ENCODE data around the gene PERP.

GRCh38 chr6:138101946-138102731, 5.1 kb downstream of the PERP start:
- no peak for TF ChIP-seq SREBF2 (IDR thresholded peaks at IDR 0.05)
- TF ChIP-seq ELK1 (IDR thresholded peaks at IDR 0.05; ENCODE audit: low read depth, low read length), result no peak
- TF ChIP-seq CTCF (IDR thresholded peaks at IDR 0.05), result no peak
- no peak for TF ChIP-seq POLR2A (IDR thresholded peaks at IDR 0.05; ENCODE audit: low read length)
- TF ChIP-seq TP53 (CRISPR knock-in tag; IDR thresholded peaks at IDR 0.05), result no peak
- no peak for TF ChIP-seq PHF8 (IDR thresholded peaks at IDR 0.05; ENCODE audit: borderline replicate concordance, low read depth)
- no peak for TF ChIP-seq USF2 (IDR thresholded peaks at IDR 0.05)
- TF ChIP-seq MAX (IDR thresholded peaks at IDR 0.05), result no peak
- no peak for TF ChIP-seq CHD4 (IDR thresholded peaks at IDR 0.05; ENCODE audit: borderline replicate concordance)
- no peak for TF ChIP-seq BHLHE40 (IDR thresholded peaks at IDR 0.05; ENCODE audit: low read depth, low read length)
- TF ChIP-seq RAD21 (conservative IDR thresholded peaks at IDR 0.05 in 1 of 2, IDR thresholded peaks at IDR 0.05 in 1 of 2), result no peak

Data from A549 (cell line).